Measurements from ENCODE around the gene CHP2. TPM values are rescaled to one million over a fixed set of nuclear protein-coding genes. Genes with fewer than 3 reads are reported as not detected.

CHP2 gene
- total and polyA plus RNA-seq, 4 donors: 0.13 to 55.2 (median 0.23) TPM; not detected in 1

Other genes starting within 250 kb of the CHP2 start
- gene GGA2, start 244.5 kb upstream of the CHP2 start, total RNA-seq: 10 to 100 TPM; 48.2 to 84.9 TPM
- 10 to 100 TPM; 12.0 to 18.0 TPM for gene GGA2, start 244.5 kb upstream of the CHP2 start, polyA plus RNA-seq
- gene EARS2, start 197.7 kb upstream of the CHP2 start, total RNA-seq: 10 to 100 TPM; 10.8 to 14.9 TPM
- gene EARS2, start 197.7 kb upstream of the CHP2 start, polyA plus RNA-seq: 1 to 10 TPM; 4.8 to 6.3 TPM
- 10 to 100 TPM; 43.8 to 55.4 TPM for gene UBFD1, start 197.3 kb upstream of the CHP2 start, total RNA-seq
- 10 to 100 TPM; 12.3 to 12.8 TPM for gene UBFD1, start 197.3 kb upstream of the CHP2 start, polyA plus RNA-seq
- 10 to 100 TPM; 46.1 to 48.7 TPM for gene NDUFAB1, start 158.7 kb upstream of the CHP2 start, total RNA-seq
- 100 to 1,000 TPM; 134 to 180 TPM for gene NDUFAB1, start 158.7 kb upstream of the CHP2 start, polyA plus RNA-seq
- 1 to 10 TPM; 7.7 to 9.5 TPM for gene PALB2, start 113.7 kb upstream of the CHP2 start, total RNA-seq
- 10 to 100 TPM in 1 of 2 donors, 1 to 10 TPM in 1; 3.5 to 10.9 TPM for gene PALB2, start 113.7 kb upstream of the CHP2 start, polyA plus RNA-seq
- gene DCTN5, start 113.6 kb upstream of the CHP2 start, total RNA-seq: 10 to 100 TPM; 40.1 to 44.7 TPM
- 10 to 100 TPM in 1 of 2 donors, 1 to 10 TPM in 1; 9.0 to 18.1 TPM for gene DCTN5, start 113.6 kb upstream of the CHP2 start, polyA plus RNA-seq
- 1 to 10 TPM; 1.6 to 4.7 TPM for gene PLK1, start 76.1 kb upstream of the CHP2 start, total RNA-seq
- 1 to 10 TPM in 1 of 2 donors, under 1 TPM in 1; 0.88 to 3.3 TPM for gene PLK1, start 76.1 kb upstream of the CHP2 start, polyA plus RNA-seq
- gene ERN2, start 41.8 kb upstream of the CHP2 start, total RNA-seq: not detected
- under 1 TPM; 0.10 to 0.50 TPM for gene ERN2, start 41.8 kb upstream of the CHP2 start, polyA plus RNA-seq
- gene PRKCB, start 81.0 kb downstream of the CHP2 start, total RNA-seq: 10 to 100 TPM in 1 of 2 donors, 1 to 10 TPM in 1; 6.3 to 16.7 TPM
- gene PRKCB, start 81.0 kb downstream of the CHP2 start, polyA plus RNA-seq: 1 to 10 TPM in 1 of 2 donors, under 1 TPM in 1; 0.28 to 4.5 TPM